K562 (cell line): ENCODE results near the gene GHR. TPM values are rescaled to one million over a fixed set of nuclear protein-coding genes. Genes with fewer than 3 reads are reported as not detected.

Experiments used
- ATAC-seq: fragments of 200-7000 bp; cut with Tn5 transposase; 3 replicates; pipeline ENCODE4 v1.9.1; 2020; ENCODE audit warnings: moderate library complexity
- BruUV-seq: library from RNA; stranded (reverse); fragments of 400-500 nt; replicated peaks from 2 replicates; lab custom pipeline; 2021; lab: Mats Ljungman, UMichigan
- CTCF ChIA-PET: fragments of 300-600 bp; formaldehyde crosslinking; extraction: SDS; loops from one replicate; lab custom pipeline; 2021; ENCODE audit warnings: low intra/inter-chr PET ratio; lab: Yijun Ruan, JAX
- POLR2A ChIA-PET: fragments of 300-600, 350-650 bp; sonication (Branson Sonifier 250); formaldehyde crosslinking; extraction: SDS; loops from one replicate; lab custom pipeline; 2021; ENCODE audit warnings: antibody characterized with exemption, inconsistent platforms; lab: Yijun Ruan, JAX
- DNase-seq, 4 experiments: peaks; one replicate each; pipeline versions ENCODE4 v3.0.0 to v3.0.0-alpha.2; 2011 to 2018; ENCODE audit warnings: low spot score in 3 of 4, mixed read lengths in 3 of 4; ENCODE audit errors: extremely low read depth in 1 of 4
- FAIRE-seq: peaks from 2 replicates; lab custom pipeline; 2011; peaks lifted over from hg19 to GRCh38; lab: Jason Lieb, UNC
- H2AFZ ChIP-seq: 2 replicates; pipeline ENCODE4 v1.6.0; 2011; ENCODE audit warnings: low read depth, low read length, control low read depth, inconsistent platforms
- H3K27ac ChIP-seq: fragments of 200-600 bp; 3 replicates; pipeline ENCODE4 v1.8.0; 2011; ENCODE audit warnings: low read depth, mild to moderate bottlenecking, control low read depth, inconsistent platforms, low read length, moderate library complexity, mixed read lengths; ENCODE audit errors: extremely low read depth
- H3K27me3 ChIP-seq, 2 experiments: fragments of 300-600 bp in 1 of 2; 2 replicates in 1 of 2; 3 replicates in 1 of 2; pipeline versions ENCODE4 v1.6.0 to v1.8.0; 2011; ENCODE audit warnings: inconsistent platforms in 2 of 2, low read length in 2 of 2, mild to moderate bottlenecking in 1 of 2, mixed read lengths in 1 of 2, moderate library complexity in 1 of 2; ENCODE audit not compliant: control insufficient read depth in 2 of 2, insufficient read depth in 2 of 2
- H3K36me3 ChIP-seq: fragments of 300-600 bp; 3 replicates; pipeline ENCODE4 v1.8.0; 2011; ENCODE audit warnings: mild to moderate bottlenecking, low read length, inconsistent platforms; ENCODE audit not compliant: control insufficient read depth, insufficient read depth
- H3K4me1 ChIP-seq, 2 experiments: fragments of 200-600 bp in 1 of 2; replicated peaks in 1 of 2; 2 replicates in 1 of 2; 3 replicates in 1 of 2; pipeline versions ENCODE4 v1.5.1 to v1.8.0; 2011; ENCODE audit warnings: inconsistent platforms in 2 of 2, low read length in 2 of 2, mild to moderate bottlenecking in 1 of 2, mixed read lengths in 1 of 2, moderate library complexity in 1 of 2; ENCODE audit not compliant: control insufficient read depth in 2 of 2, insufficient read depth in 2 of 2
- H3K4me2 ChIP-seq: 2 replicates; pipeline ENCODE4 v1.6.1; 2011; ENCODE audit warnings: low read length, control low read depth, inconsistent platforms, mixed read lengths; ENCODE audit not compliant: insufficient read depth
- H3K4me3 ChIP-seq: fragments of 200-600 bp; sonication (generic), shearing (Covaris generic); 2 replicates; pipeline ENCODE4 v1.5.1; 2016; ENCODE audit warnings: control low read depth, inconsistent platforms
- H3K79me2 ChIP-seq: fragments of 200-600 bp; 3 replicates; pipeline ENCODE4 v1.8.0; 2011; ENCODE audit warnings: low read length, inconsistent platforms; ENCODE audit not compliant: control insufficient read depth, insufficient read depth
- H3K9ac ChIP-seq, 2 experiments: 2 replicates each; pipeline versions ENCODE4 v1.6.0 to v1.6.1; 2011; ENCODE audit warnings: low read depth in 2 of 2, low read length in 2 of 2, control low read depth in 1 of 2, inconsistent platforms in 1 of 2, mild to moderate bottlenecking in 1 of 2, mixed read lengths in 1 of 2; ENCODE audit not compliant: insufficient read depth in 1 of 2
- H3K9me1 ChIP-seq: one replicate; pipeline ENCODE4 v1.6.0; 2011; ENCODE audit warnings: inconsistent platforms, mild to moderate bottlenecking, low read length, moderate library complexity; ENCODE audit not compliant: control insufficient read depth, insufficient read depth
- H3K9me3 ChIP-seq: replicated peaks from 2 replicates; pipeline ENCODE4 v1.5.1; 2011; ENCODE audit warnings: low read depth, low read length, inconsistent platforms; ENCODE audit not compliant: control insufficient read depth, insufficient read depth
- H4K20me1 ChIP-seq: replicated peaks from 2 replicates; pipeline ENCODE4 v1.6.1; 2011; ENCODE audit warnings: low read length, inconsistent platforms, mixed read lengths; ENCODE audit not compliant: control insufficient read depth, insufficient read depth
- RBM34 ChIP-seq: fragments of 200-400 bp; formaldehyde crosslinking; IDR thresholded peaks from 2 replicates; pipeline ENCODE4 v1.6.1; 2018; ENCODE audit warnings: low read length, borderline replicate concordance; ENCODE audit not compliant: insufficient read depth
- SPI1 ChIP-seq: IDR thresholded peaks from 2 replicates; pipeline ENCODE4 v1.6.1; 2011; ENCODE audit warnings: low read depth, low read length, control low read depth, borderline replicate concordance
- ZNF695 ChIP-seq: fragments of 450-650 bp; formaldehyde crosslinking; IDR thresholded peaks from 2 replicates; pipeline ENCODE4 v1.4.0; 2020; ENCODE audit warnings: mild to moderate bottlenecking, moderate library complexity
- WGBS: fragments of 100-300 bp; shearing (Covaris generic); methylation state at CpG from one replicate; pipeline ENCODE4 v1.1.6; 2016; ENCODE audit warnings: low coverage, mixed read lengths; ENCODE audit not compliant: insufficient coverage; ENCODE audit errors: missing lambda C conversion rate; 5-methylcytosine and 5-hydroxymethylcytosine counted together
- in situ Hi-C: fragments of 300-500 bp; cut with MboI; formaldehyde crosslinking; loops from 4 replicates; pipeline ENCODE4 v1.15.0; 2018; ENCODE audit warnings: inconsistent platforms, mixed read lengths
- intact Hi-C: fragments of 100-400 bp; cut with micrococcal nuclease; formaldehyde crosslinking; loops from 2 replicates; pipeline ENCODE4 v1.14.2; 2022
- polyA plus RNA-seq, 8 experiments: library from polyadenylated mRNA; depleted of rRNA in 4 of 8; stranded (reverse) in 5 of 8; unstranded in 3 of 8; fragments of >200 nt; fragmentation: Nextera tagmentation in 2 of 8; fragmentation: Illumina TruSeq in 1 of 8; extraction: Ambion mirVana in 2 of 8; extraction: Trizol in 1 of 8; gene quantifications; 2 replicates each; pipeline versions ENCODE4 v1.2.1 to v1.2.3, GENCODE V29; 2011 to 2014; ENCODE audit warnings: inconsistent platforms in 1 of 8, missing spikeins in 1 of 8
- total RNA-seq, 7 experiments: library from RNA; depleted of rRNA in 6 of 7; stranded (reverse); fragments of >200 nt in 6 of 7; fragmentation: Illumina TruSeq in 2 of 7; extraction: Trizol in 2 of 7; gene quantifications; 2 replicates each; pipeline versions ENCODE4 v1.2.1 to v1.2.3, GENCODE V29; 2011 to 2021; ENCODE audit warnings: low replicate concordance in 1 of 7

GHR gene
- total and polyA plus RNA-seq, 9 of the 15 experiments (the other 6 are each of a cell fraction or from before 2014, with no cell fraction given) = 0.01 to 0.13 (median 0.07) TPM; not detected in 5

- CTCF ChIA-PET = no interaction called here
Measured at GRCh38 chr5:42569325-42569724, 146.1 kb downstream of the GHR start.

GRCh38 chr5:42569953-42570548 lies 146.8 kb downstream of the GHR start:
- intact Hi-C loops (no loop called here), in situ Hi-C loops (no loop called here)
- no peak for FAIRE-seq
- H3K9ac ChIP-seq = no peak overlapping the region
- no peaks in the 10 kb centered on the region for H3K4me1 ChIP-seq
- no peak for TF ChIP-seq RBM34
- no peak overlapping the region for H2AFZ ChIP-seq
- 0% methylated on average over 1 of the region's 1 CpG for WGBS
- H3K9me3 ChIP-seq = no peaks in the 10 kb centered on the region
- H3K27ac ChIP-seq = no peak overlapping the region
- no peak overlapping the region for H3K4me2 ChIP-seq
- no peaks in the 10 kb centered on the region for H3K79me2 ChIP-seq
- BruUV-seq = no TSS peak
- no peaks in the 10 kb centered on the region for H3K9me1 ChIP-seq
- H3K27me3 ChIP-seq = 0 out of 5 replicates have a peak, but pooled peaks cover 0 to 4% of the 10 kb centered on the region in 2 experiments
- POLR2A ChIA-PET = no interaction called here
- H3K36me3 ChIP-seq = no peaks in the 10 kb centered on the region
- no peak overlapping the region for H3K4me3 ChIP-seq
- CTCF ChIA-PET = no interaction called here
- ATAC-seq = no peak
- DNase-seq = no peak
- no peaks in the 10 kb centered on the region for H4K20me1 ChIP-seq

More at GRCh38 chr5:42569325-42569724, 146.1 kb downstream of the GHR start:
- 0% methylated on average over 2 of the region's 2 CpGs for WGBS
- Histone ChIP-seq H2AFZ (no peak overlapping the region), H3K4me1 (no peaks in the 10 kb centered on the region), H4K20me1 (no peaks in the 10 kb centered on the region), H3K27ac (no peak overlapping the region), H3K4me3 (no peak overlapping the region), H3K9me1 (no peaks in the 10 kb centered on the region), H3K9ac (no peak overlapping the region), H3K36me3 (no peaks in the 10 kb centered on the region), H3K9me3 (no peaks in the 10 kb centered on the region), H3K4me2 (no peak overlapping the region), H3K27me3 (0 out of 5 replicates have a peak, but pooled peaks cover 0 to 4% of the 10 kb centered on the region in 2 experiments), H3K79me2 (no peaks in the 10 kb centered on the region)
- in situ Hi-C loops (no loop called here), intact Hi-C loops (no loop called here)
- POLR2A ChIA-PET = no interaction called here
- no TSS peak for BruUV-seq
- no peak for TF ChIP-seq ZNF695 (CRISPR knock-in tag)
- peak; percentile 69 for TF ChIP-seq SPI1
- DNase-seq = no peak
- FAIRE-seq = no peak
- no peak for ATAC-seq
